Fibroblast of skin of right quadriceps (primary cell): ENCODE data around the gene SNX1.

Experiments used
- DNase-seq: peaks from one replicate; pipeline ENCODE4 v3.0.0-alpha.2; 2013

The SNX1 gene

GRCh38 chr15:64164436-64164835 is 68.7 kb downstream of the SNX1 start:
- DNase-seq = no peak

GRCh38 chr15:64166102-64166890 is 70.5 kb downstream of the SNX1 start:
- no peak for DNase-seq

GRCh38 chr15:64180235-64180824 is 84.5 kb downstream of the SNX1 start:
- no peak for DNase-seq

GRCh38 chr15:64182859-64183370 is 87.1 kb downstream of the SNX1 start:
- DNase-seq = no peak

- no peak for DNase-seq
Observed at GRCh38 chr15:64185146-64185911, 89.5 kb downstream of the SNX1 start.

GRCh38 chr15:64187396-64188191 is 91.8 kb downstream of the SNX1 start:
- DNase-seq = peak; percentile 32
